ENCODE measurements around the gene DDX5.

Gene DDX5

DNA sequence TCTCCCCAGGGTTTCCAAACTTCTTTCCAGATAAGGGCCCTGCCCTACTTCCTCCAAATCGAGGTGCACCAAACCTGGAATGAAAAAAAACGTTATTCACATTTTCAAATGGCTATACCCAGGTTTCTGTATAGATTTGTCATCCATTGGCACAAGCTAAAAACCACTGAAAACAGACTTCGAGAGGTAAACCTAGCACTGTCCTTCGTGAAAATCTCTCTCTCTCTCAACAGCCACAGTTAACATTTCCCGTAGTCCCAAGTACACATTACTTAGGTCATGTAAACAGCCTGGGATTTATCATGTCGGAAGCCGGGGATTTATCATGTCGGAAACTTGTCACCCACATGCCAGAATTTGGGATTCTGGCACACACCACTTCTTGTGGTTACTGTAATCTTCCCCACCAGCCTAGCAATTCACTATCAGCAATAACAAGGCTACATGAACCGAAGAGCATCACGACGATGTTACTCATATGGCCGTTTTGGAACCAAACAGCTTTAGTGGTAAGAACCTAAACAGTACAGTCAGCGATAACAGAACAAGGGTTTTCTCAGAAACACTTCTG, 1.2 kb downstream of the DDX5 start:
- Histone ChIP-seq H3K27me3 (ENCODE audit: insufficient read depth, low read length, poor library complexity, severe bottlenecking) (peaks cover 10% of the 10 kb centered on the region), H3K79me2 (ENCODE audit: insufficient read depth, low read length) (peaks cover 94% of the 10 kb centered on the region), H3K4me2 (ENCODE audit: low read depth, low read length, poor library complexity, severe bottlenecking) (peak overlapping the region; percentile 85), H3K9ac (ENCODE audit: low read depth, low read length, poor library complexity, severe bottlenecking) (peak overlapping the region; percentile 99), H3F3A (ENCODE audit: low read depth) (peaks cover 14% of the 10 kb centered on the region; the same call in 1 of the 2 replicates), H2AFZ (ENCODE audit: low read length) (no peak overlapping the region), H3K4me1 (ENCODE audit: insufficient read depth, low read length, poor library complexity, severe bottlenecking) (peaks cover 40% of the 10 kb centered on the region), H4K20me1 (ENCODE audit: insufficient read depth, low read length, poor library complexity, severe bottlenecking) (peaks cover 86% of the 10 kb centered on the region), H3K9me2 (replicated peaks; ENCODE audit: low read depth, low read length) (no peaks in the 10 kb centered on the region), H3K9me3 (ENCODE audit: insufficient read depth, low read depth, low read length) (no peaks in the 10 kb centered on the region), H3K36me3 (ENCODE audit: insufficient read depth, low read length) (peaks cover 56% of the 10 kb centered on the region), H3K4me3 (ENCODE audit: low read length, poor library complexity, severe bottlenecking) (peak overlapping the region; percentile 99)
- TF ChIP-seq EZH2phosphoT487 (IDR thresholded peaks at IDR 0.05; ENCODE audit: borderline replicate concordance) (no peak), CTCF (conservative IDR thresholded peaks at IDR 0.05; ENCODE audit: low read length) (no peak)

DNA sequence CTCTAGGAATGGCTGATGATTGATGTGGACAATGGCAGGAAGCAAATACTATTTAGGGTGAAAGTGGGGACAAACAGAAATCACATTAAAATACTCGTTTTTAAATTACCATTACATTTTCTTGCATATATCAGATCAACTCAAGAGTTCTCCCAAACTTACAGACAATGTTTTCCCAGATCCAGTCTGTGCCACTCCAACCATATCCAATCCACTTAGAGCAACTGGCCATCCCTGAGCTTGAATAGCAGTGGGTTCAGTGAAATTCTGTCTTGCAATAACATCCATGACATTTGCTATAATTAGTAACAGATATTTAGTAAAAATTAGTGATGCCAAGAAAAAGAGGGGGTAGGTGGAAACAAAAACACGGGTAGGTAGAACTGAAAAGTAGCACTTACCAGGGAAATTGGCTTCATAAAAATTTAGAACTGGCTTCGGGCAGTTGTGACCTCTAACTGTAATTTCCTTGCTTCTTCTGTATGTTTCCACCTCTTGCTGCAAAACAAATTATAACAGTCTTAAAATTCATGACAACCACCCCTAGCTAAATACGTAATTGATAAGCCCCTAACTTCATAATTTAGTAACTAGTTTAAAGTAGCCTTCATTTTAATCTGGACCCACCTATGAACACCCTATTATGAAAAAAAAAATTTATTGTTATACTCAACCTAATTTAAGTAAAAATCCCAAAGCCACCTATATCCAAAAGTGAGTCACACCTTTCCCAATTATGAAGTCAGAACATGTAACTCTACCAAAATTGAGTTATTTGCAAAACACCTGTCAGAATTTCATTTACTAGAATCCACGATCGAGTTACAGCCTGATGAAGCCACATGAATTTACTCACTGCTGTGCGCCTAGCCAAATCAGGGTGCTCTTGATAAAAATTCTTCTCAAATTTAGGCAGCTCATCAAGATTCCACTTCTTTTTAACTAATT, 2.0 kb downstream of the DDX5 start:
- peak overlapping the region; percentile 99 for H3K9ac ChIP-seq (ENCODE audit: low read depth, low read length, poor library complexity, severe bottlenecking)
- peaks cover 87% of the 10 kb centered on the region for H4K20me1 ChIP-seq (ENCODE audit: insufficient read depth, low read length, poor library complexity, severe bottlenecking)
- H3K79me2 ChIP-seq (ENCODE audit: insufficient read depth, low read length) = peaks cover 94% of the 10 kb centered on the region
- no peak overlapping the region for H2AFZ ChIP-seq (ENCODE audit: low read length)
- no peaks in the 10 kb centered on the region for H3K9me3 ChIP-seq (ENCODE audit: insufficient read depth, low read depth, low read length)
- H3F3A ChIP-seq (ENCODE audit: low read depth) = peaks cover 21% of the 10 kb centered on the region; the same call in 1 of the 2 replicates
- H3K27me3 ChIP-seq (ENCODE audit: insufficient read depth, low read length, poor library complexity, severe bottlenecking) = peaks cover 10% of the 10 kb centered on the region
- peaks cover 63% of the 10 kb centered on the region for H3K36me3 ChIP-seq (ENCODE audit: insufficient read depth, low read length)
- H3K4me2 ChIP-seq (ENCODE audit: low read depth, low read length, poor library complexity, severe bottlenecking) = peak overlapping the region; percentile 85
- H3K4me1 ChIP-seq (ENCODE audit: insufficient read depth, low read length, poor library complexity, severe bottlenecking) = peaks cover 37% of the 10 kb centered on the region
- H3K4me3 ChIP-seq (ENCODE audit: low read length, poor library complexity, severe bottlenecking) = peak overlapping the region; percentile 99
- no peaks in the 10 kb centered on the region for H3K9me2 ChIP-seq (replicated peaks; ENCODE audit: low read depth, low read length)
- TF ChIP-seq CTCF (conservative IDR thresholded peaks at IDR 0.05; ENCODE audit: low read length) (no peak), EZH2phosphoT487 (IDR thresholded peaks at IDR 0.05; ENCODE audit: borderline replicate concordance) (no peak)

- H3K36me3 ChIP-seq (ENCODE audit: insufficient read depth, low read length) = peaks cover 71% of the 10 kb centered on the region
- peak overlapping the region; percentile 85 for H3K4me2 ChIP-seq (ENCODE audit: low read depth, low read length, poor library complexity, severe bottlenecking)
- peaks cover 94% of the 10 kb centered on the region for H3K79me2 ChIP-seq (ENCODE audit: insufficient read depth, low read length)
- peak overlapping the region; percentile 99 for H3K9ac ChIP-seq (ENCODE audit: low read depth, low read length, poor library complexity, severe bottlenecking)
- peak overlapping the region; percentile 99 for H3K4me3 ChIP-seq (ENCODE audit: low read length, poor library complexity, severe bottlenecking)
- H3K9me2 ChIP-seq (replicated peaks; ENCODE audit: low read depth, low read length) = no peaks in the 10 kb centered on the region
- H3F3A ChIP-seq (ENCODE audit: low read depth) = peaks cover 28% of the 10 kb centered on the region; the same call in 1 of the 2 replicates
- H3K27me3 ChIP-seq (ENCODE audit: insufficient read depth, low read length, poor library complexity, severe bottlenecking) = peaks cover 10% of the 10 kb centered on the region
- no peak overlapping the region for H2AFZ ChIP-seq (ENCODE audit: low read length)
- H4K20me1 ChIP-seq (ENCODE audit: insufficient read depth, low read length, poor library complexity, severe bottlenecking) = peaks cover 87% of the 10 kb centered on the region
- TF ChIP-seq EZH2phosphoT487 (IDR thresholded peaks at IDR 0.05; ENCODE audit: borderline replicate concordance) (no peak), CTCF (conservative IDR thresholded peaks at IDR 0.05; ENCODE audit: low read length) (no peak)
- H3K4me1 ChIP-seq (ENCODE audit: insufficient read depth, low read length, poor library complexity, severe bottlenecking) = peaks cover 37% of the 10 kb centered on the region
- H3K9me3 ChIP-seq (ENCODE audit: insufficient read depth, low read depth, low read length) = no peaks in the 10 kb centered on the region
Observed at GRCh38 chr17:64503341-64503740, 2.7 kb downstream of the DDX5 start.
